Nephron (organoid): ENCODE data around the gene IQGAP2.
"Not testable (repeated sequence)": the region's sequence is repeated elsewhere in the genome, so short reads cannot be mapped to it uniquely, and the experiment has no call there.

ENCODE experiments used
- H3K27ac Mint-ChIP-seq, 3 experiments: 2 replicates each; pipeline ENCODE4 v1.8.0; 2020; ENCODE audit warnings: mixed read lengths in 3 of 3, mild to moderate bottlenecking in 2 of 3, moderate library complexity in 1 of 3
- H3K27me3 Mint-ChIP-seq: 2 replicates; pipeline ENCODE4 v1.8.0; 2021; ENCODE audit warnings: low read depth, mild to moderate bottlenecking, moderate library complexity, mixed read lengths
- H3K36me3 Mint-ChIP-seq: 2 replicates; pipeline ENCODE4 v1.8.0; 2020; ENCODE audit warnings: low read depth, mixed read lengths
- H3K4me1 Mint-ChIP-seq: 2 replicates; pipeline ENCODE4 v1.8.0; 2020; ENCODE audit warnings: mixed read lengths
- H3K4me3 Mint-ChIP-seq, 3 experiments: 2 replicates each; pipeline ENCODE4 v1.8.0; 2020; ENCODE audit warnings: mild to moderate bottlenecking in 3 of 3, mixed read lengths in 3 of 3, moderate library complexity in 2 of 3
- H3K9me3 Mint-ChIP-seq: 2 replicates; pipeline ENCODE4 v1.8.0; 2020; ENCODE audit warnings: mixed read lengths
- TF ChIP-seq, protein P1 (sequence below), 3 experiments: fragments of 200-600 bp; sonication (generic); IDR thresholded peaks; one replicate each; pipeline ENCODE4 v1.5.0; 2021; ENCODE audit warnings: antibody characterized with exemption in 3 of 3; ENCODE audit not compliant: unreplicated experiment in 3 of 3

Gene IQGAP2

DNA sequence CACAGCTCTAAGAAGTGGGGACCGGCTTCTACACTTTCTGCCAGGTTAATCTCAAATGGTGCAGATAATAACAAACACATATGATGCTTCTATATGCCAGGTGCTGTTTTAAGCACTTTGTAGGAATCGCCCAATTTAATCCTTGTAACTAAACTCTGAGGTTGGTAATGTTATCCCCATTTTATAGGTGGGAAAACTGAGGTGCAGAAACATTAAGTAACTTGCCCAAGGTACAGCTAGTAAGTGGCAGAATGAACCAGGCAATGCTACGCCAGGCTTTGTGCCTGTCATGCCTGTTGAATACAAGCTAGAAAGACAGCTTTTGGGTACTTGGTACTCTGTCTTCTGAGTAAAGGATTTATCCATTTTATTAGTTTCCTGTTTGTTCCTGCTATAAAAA is 19.7 kb downstream of the IQGAP2 start:
- peaks cover 57% of the 10 kb centered on the region for H3K4me1 Mint-ChIP-seq
- no peaks in the 10 kb centered on the region for H3K36me3 Mint-ChIP-seq
- H3K4me3 Mint-ChIP-seq = no peak overlapping the region
- TF ChIP-seq, protein P1, sequence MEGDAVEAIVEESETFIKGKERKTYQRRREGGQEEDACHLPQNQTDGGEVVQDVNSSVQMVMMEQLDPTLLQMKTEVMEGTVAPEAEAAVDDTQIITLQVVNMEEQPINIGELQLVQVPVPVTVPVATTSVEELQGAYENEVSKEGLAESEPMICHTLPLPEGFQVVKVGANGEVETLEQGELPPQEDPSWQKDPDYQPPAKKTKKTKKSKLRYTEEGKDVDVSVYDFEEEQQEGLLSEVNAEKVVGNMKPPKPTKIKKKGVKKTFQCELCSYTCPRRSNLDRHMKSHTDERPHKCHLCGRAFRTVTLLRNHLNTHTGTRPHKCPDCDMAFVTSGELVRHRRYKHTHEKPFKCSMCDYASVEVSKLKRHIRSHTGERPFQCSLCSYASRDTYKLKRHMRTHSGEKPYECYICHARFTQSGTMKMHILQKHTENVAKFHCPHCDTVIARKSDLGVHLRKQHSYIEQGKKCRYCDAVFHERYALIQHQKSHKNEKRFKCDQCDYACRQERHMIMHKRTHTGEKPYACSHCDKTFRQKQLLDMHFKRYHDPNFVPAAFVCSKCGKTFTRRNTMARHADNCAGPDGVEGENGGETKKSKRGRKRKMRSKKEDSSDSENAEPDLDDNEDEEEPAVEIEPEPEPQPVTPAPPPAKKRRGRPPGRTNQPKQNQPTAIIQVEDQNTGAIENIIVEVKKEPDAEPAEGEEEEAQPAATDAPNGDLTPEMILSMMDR (IDR thresholded peaks at IDR 0.05; ENCODE audit: unreplicated experiment in 3 of 3) = no peak
- peak overlapping the region; percentile 83 to 95 (median 94) for H3K27ac Mint-ChIP-seq
- no peaks in the 10 kb centered on the region for H3K27me3 Mint-ChIP-seq
- H3K9me3 Mint-ChIP-seq = no peaks in the 10 kb centered on the region

DNA sequence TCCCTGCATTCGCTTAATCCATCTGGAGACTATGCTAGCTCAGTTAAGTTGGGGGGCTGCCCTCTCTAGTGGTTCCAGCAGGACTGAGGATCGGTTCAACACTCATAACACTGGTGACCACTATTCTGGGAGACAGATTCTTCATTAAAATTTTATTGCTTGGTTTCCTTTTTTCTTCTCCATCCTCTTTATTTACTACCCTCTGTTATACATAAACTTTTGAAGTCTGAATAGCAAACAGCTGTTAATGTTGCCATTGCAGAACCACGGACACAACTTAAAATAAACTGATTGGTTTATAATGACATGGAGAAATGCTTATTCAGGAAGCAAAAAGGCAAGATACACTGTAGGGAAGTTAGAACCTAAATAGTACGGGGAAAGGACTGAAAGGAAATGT is 22.1 kb downstream of the IQGAP2 start:
- TF ChIP-seq, protein P1 (IDR thresholded peaks at IDR 0.05; ENCODE audit: unreplicated experiment in 3 of 3) = no peak
- peaks cover 54% of the 10 kb centered on the region for H3K4me1 Mint-ChIP-seq
- no peaks in the 10 kb centered on the region for H3K27me3 Mint-ChIP-seq
- H3K4me3 Mint-ChIP-seq = no peak overlapping the region
- H3K27ac Mint-ChIP-seq = peak overlapping the region; percentile 59 to 86 (median 81)
- H3K36me3 Mint-ChIP-seq = no peaks in the 10 kb centered on the region
- H3K9me3 Mint-ChIP-seq = no peaks in the 10 kb centered on the region

DNA sequence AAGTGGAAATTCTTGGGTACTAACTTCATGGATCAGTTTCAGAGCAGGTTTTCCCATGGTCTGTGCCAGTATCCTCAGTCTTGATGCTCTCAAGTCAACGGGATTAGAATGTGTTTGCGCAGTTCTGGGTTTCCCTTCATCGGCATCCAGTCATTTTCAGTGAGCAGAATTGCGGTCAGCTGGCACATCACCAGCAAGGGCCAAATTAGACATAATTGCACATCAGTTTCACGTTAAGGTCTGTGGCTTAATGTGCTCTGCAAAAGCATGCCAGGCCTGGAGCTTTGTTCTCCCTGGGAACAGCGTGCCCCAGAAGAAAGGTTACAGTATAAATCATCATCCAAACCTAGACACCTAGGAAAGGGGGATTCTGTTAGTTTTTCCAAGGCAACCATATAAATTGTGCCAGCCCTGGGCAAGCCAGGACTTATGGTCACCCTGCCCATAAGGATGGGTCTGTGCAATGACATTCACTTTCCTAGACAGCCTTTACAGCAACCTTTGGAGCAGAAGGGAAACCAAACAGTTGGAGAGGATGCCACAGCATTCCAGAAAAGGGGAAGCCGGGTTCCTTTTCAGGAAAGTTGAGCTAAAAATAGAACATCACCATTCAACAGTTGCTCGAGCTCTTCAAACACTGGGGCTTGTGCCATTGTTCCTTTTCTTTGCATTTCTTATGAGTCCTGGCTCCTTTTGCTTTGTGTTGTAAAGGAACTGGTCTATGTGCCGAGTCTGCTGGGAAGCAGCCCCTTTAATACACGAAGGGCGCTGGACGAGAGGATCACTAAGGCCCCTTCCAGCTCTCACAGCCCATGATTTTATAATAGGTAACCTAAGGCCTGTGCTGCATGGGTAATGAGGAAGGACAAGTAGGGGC is 23.1 kb downstream of the IQGAP2 start:
- H3K27me3 Mint-ChIP-seq = no peaks in the 10 kb centered on the region
- H3K9me3 Mint-ChIP-seq = no peaks in the 10 kb centered on the region
- H3K4me1 Mint-ChIP-seq = peaks cover 54% of the 10 kb centered on the region
- no peaks in the 10 kb centered on the region for H3K36me3 Mint-ChIP-seq
- peak overlapping the region; percentile 79 to 81 (median 80) for H3K27ac Mint-ChIP-seq
- TF ChIP-seq, protein P1 (IDR thresholded peaks at IDR 0.05; ENCODE audit: unreplicated experiment in 3 of 3) = no peak
- H3K4me3 Mint-ChIP-seq = no peak overlapping the region

DNA sequence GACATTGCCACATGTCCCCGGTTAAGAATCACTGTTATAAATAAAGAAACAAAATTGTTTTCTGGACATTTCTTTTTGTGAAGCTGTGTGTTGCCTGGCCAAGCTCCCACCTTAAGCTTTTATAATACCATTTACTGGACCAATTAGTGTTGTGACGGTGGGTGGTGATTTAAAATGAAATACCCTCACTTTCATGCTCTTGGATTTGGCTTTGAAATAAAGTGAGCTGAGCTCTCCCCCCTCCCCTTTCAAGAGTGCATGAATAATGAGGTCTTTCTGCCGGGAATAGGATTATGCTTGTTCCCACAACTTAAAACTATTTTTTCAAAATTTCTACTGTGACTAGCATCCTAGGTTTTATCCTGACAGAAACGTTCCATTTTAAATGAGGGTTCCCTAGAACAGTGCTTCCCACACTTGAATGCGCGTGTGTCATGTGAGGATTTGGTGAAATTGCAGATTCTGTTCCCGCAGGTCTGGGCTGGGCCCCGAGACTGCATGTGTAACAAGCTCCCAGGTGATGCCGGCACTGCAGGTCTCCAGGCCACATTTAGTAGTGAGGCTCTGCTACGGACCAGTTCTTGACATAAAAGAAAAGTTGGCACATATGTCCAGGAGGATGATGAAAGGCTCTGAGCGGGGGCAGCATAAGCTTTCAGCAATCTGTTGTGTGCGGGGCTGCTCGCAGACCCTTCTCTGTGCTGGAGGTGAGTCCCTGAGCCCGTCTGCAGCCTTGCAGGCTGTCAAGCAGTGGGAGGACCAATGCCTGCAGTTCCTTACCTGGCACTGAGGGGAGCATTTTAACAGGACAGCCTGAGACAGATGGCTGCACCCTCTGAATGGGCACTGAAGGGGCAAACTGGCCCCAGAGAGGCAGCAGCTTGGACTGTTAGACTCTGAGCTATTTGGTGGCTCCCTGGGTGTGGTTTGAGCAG is 24.4 kb downstream of the IQGAP2 start:
- Mint-ChIP-seq H3K27ac (peak overlapping the region; percentile 21 to 86 (median 81)), H3K9me3 (no peaks in the 10 kb centered on the region), H3K4me3 (peak overlapping the region in 1 of 3 experiments; percentile 4), H3K36me3 (no peaks in the 10 kb centered on the region), H3K4me1 (peaks cover 46% of the 10 kb centered on the region), H3K27me3 (no peaks in the 10 kb centered on the region)
- TF ChIP-seq, protein P1 (IDR thresholded peaks at IDR 0.05; ENCODE audit: unreplicated experiment in 3 of 3) = no peak

DNA sequence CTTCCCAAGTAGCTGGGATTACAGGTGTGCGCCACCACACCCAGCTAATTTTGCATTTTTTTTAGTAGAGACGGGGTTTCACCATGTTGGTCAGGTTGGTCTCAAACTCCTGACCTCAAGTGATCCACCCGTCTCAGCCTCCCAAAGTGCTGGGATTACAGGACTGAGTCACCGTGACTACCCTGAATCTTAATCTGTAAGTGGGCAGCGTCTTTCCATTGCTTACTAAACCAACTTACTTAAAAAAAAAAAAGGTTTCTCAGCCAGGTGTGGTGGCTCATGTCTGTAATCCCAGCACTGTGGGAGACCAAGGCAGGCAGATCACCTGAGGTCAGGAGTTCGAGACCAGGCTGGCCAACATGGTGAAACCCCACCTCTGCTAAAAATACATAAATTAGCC is 25.5 kb downstream of the IQGAP2 start:
- H3K36me3 Mint-ChIP-seq, H3K4me3 Mint-ChIP-seq, H3K9me3 Mint-ChIP-seq, H3K27ac Mint-ChIP-seq, H3K27me3 Mint-ChIP-seq: not testable (repeated sequence)
- peaks cover 45% of the 10 kb centered on the region for H3K4me1 Mint-ChIP-seq

DNA sequence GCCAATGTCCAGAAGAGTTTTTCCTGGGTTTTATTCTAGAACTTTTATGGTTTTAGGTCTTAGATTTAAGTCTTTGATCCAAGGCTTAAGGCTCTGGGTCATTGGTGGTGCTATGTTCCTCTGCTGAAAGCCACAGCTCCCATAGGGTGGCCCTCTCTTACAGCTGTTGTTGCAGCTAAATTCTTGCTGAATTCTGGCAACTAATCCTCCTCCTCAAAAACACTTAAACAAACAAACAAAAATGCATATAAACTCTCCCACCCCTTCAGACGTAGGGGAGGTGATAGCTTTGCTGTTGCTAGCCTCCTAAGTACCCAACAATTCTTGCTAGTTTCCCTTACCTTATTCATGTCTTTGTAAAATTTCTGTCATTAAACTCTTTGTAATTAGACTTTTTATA is 30.2 kb downstream of the IQGAP2 start:
- H3K27ac Mint-ChIP-seq = peak overlapping the region in 2 of 3 experiments; percentile 17 to 66
- peaks cover 14% of the 10 kb centered on the region for H3K9me3 Mint-ChIP-seq
- peaks cover 5% of the 10 kb centered on the region for H3K4me1 Mint-ChIP-seq
- no peaks in the 10 kb centered on the region for H3K27me3 Mint-ChIP-seq
- TF ChIP-seq, protein P1 (IDR thresholded peaks at IDR 0.05; ENCODE audit: unreplicated experiment in 3 of 3) = no peak
- H3K4me3 Mint-ChIP-seq = no peak overlapping the region
- H3K36me3 Mint-ChIP-seq = peaks cover 9% of the 10 kb centered on the region

DNA sequence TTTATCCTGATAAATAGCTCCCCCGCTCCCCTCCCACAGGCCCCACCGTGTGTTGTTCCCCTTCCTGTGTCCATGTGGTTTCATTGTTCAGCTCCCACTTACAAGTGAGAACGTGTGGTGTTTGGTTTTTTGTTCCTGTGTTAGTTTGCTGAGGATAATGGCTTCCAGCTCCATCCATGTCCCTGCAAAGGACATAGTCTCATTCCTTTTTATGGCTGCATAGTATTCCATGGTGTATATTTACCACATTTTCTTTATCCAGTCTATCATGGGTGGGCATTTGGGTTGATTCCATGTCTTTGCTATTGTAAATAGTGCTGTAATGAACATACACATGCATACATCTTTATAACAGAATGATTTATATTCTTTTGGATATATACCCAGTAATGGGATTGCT is 34.4 kb downstream of the IQGAP2 start:
- H3K27ac Mint-ChIP-seq, H3K27me3 Mint-ChIP-seq, H3K4me3 Mint-ChIP-seq, H3K4me1 Mint-ChIP-seq: not testable (repeated sequence)
- peaks cover 28% of the 10 kb centered on the region for H3K9me3 Mint-ChIP-seq
- peaks cover 19% of the 10 kb centered on the region for H3K36me3 Mint-ChIP-seq
